GM04504 (cell line): ENCODE data around the gene PLXNA4.

Experiments
- DNase-seq: peaks from one replicate; pipeline ENCODE4 v3.0.0-alpha.2; 2012; ENCODE audit warnings: low read depth

The PLXNA4 gene

GRCh38 chr7:132234711-132235110 is 341.6 kb downstream of the PLXNA4 start:
- DNase-seq: no peak

GRCh38 chr7:132232406-132232805 is 343.9 kb downstream of the PLXNA4 start:
- DNase-seq: no peak

- DNase-seq: no peak
Observed at GRCh38 chr7:132230462-132230861, 345.8 kb downstream of the PLXNA4 start.

- no peak for DNase-seq
Observed at GRCh38 chr7:132228240-132228639, 348.0 kb downstream of the PLXNA4 start.

GRCh38 chr7:132226957-132227290 is 349.3 kb downstream of the PLXNA4 start:
- no peak for DNase-seq

GRCh38 chr7:132226046-132226956 is 350.0 kb downstream of the PLXNA4 start:
- DNase-seq: no peak

- no peak for DNase-seq
Observed at GRCh38 chr7:132225216-132226030, 350.8 kb downstream of the PLXNA4 start.

- DNase-seq: no peak
Observed at GRCh38 chr7:132221356-132221755, 354.9 kb downstream of the PLXNA4 start.

- no peak for DNase-seq
Observed at GRCh38 chr7:132220060-132220459, 356.2 kb downstream of the PLXNA4 start.

GRCh38 chr7:132218876-132219275 is 357.4 kb downstream of the PLXNA4 start:
- DNase-seq: no peak

GRCh38 chr7:132216847-132217525 is 359.3 kb downstream of the PLXNA4 start:
- no peak for DNase-seq

- no peak for DNase-seq
Observed at GRCh38 chr7:132214452-132214851, 361.8 kb downstream of the PLXNA4 start.

- no peak for DNase-seq
Observed at GRCh38 chr7:132213583-132213982, 362.7 kb downstream of the PLXNA4 start.

- DNase-seq: no peak
Observed at GRCh38 chr7:132211971-132212370, 364.3 kb downstream of the PLXNA4 start.

GRCh38 chr7:132210821-132211220 is 365.4 kb downstream of the PLXNA4 start:
- DNase-seq: no peak

- DNase-seq: no peak
Observed at GRCh38 chr7:132207782-132208181, 368.5 kb downstream of the PLXNA4 start.

- no peak for DNase-seq
Observed at GRCh38 chr7:132207211-132207610, 369.1 kb downstream of the PLXNA4 start.

- DNase-seq: no peak
Observed at GRCh38 chr7:132206594-132206993, 369.7 kb downstream of the PLXNA4 start.

GRCh38 chr7:132205509-132205908 is 370.8 kb downstream of the PLXNA4 start:
- no peak for DNase-seq

GRCh38 chr7:132203021-132203420 is 373.2 kb downstream of the PLXNA4 start:
- DNase-seq: no peak

- DNase-seq: no peak
Observed at GRCh38 chr7:132202541-132202940, 373.7 kb downstream of the PLXNA4 start.

GRCh38 chr7:132200141-132200540 is 376.1 kb downstream of the PLXNA4 start:
- DNase-seq: no peak

GRCh38 chr7:132199626-132200025 is 376.6 kb downstream of the PLXNA4 start:
- DNase-seq: no peak
